ENCODE results near the gene NDUFAF3.

DNA sequence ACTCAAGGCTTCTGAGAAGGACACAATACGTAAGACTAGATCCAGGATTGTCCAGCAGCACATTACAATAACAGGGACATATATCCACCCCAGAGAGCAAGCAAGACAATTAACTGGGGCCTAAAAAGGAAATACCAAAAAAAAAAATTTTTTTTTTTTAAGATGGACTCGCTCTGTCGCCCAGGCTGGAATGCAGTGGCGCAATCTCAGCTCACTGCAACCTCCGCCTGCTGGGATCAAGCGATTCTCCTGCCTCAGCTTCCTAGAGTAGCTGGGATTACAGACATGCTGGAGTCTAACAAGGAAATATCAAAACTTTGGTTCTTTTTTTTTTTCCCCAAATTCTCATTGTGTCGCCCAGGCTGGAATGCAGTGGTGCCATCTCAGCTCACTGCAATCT, 36.1 kb downstream of the NDUFAF3 start:
- TF ChIP-seq POLR2AphosphoS5 (IDR thresholded peaks at IDR 0.05; ENCODE audit: low read depth, low read length) (no peak), RCOR1 (IDR thresholded peaks at IDR 0.05; ENCODE audit: low read length) (no peak), SIN3A (IDR thresholded peaks at IDR 0.05; ENCODE audit: borderline replicate concordance, low read depth, low read length) (no peak), RXRA (IDR thresholded peaks at IDR 0.05; ENCODE audit: borderline replicate concordance, low read depth) (no peak), RAD21 (IDR thresholded peaks at IDR 0.05; ENCODE audit: low read length) (no peak), EZH2phosphoT487 (IDR thresholded peaks at IDR 0.05; ENCODE audit: borderline replicate concordance, low read depth) (no peak)
- TF ChIP-seq, protein P1, sequence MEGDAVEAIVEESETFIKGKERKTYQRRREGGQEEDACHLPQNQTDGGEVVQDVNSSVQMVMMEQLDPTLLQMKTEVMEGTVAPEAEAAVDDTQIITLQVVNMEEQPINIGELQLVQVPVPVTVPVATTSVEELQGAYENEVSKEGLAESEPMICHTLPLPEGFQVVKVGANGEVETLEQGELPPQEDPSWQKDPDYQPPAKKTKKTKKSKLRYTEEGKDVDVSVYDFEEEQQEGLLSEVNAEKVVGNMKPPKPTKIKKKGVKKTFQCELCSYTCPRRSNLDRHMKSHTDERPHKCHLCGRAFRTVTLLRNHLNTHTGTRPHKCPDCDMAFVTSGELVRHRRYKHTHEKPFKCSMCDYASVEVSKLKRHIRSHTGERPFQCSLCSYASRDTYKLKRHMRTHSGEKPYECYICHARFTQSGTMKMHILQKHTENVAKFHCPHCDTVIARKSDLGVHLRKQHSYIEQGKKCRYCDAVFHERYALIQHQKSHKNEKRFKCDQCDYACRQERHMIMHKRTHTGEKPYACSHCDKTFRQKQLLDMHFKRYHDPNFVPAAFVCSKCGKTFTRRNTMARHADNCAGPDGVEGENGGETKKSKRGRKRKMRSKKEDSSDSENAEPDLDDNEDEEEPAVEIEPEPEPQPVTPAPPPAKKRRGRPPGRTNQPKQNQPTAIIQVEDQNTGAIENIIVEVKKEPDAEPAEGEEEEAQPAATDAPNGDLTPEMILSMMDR (IDR thresholded peaks at IDR 0.05) = no peak
- TF ChIP-seq, protein P2, sequence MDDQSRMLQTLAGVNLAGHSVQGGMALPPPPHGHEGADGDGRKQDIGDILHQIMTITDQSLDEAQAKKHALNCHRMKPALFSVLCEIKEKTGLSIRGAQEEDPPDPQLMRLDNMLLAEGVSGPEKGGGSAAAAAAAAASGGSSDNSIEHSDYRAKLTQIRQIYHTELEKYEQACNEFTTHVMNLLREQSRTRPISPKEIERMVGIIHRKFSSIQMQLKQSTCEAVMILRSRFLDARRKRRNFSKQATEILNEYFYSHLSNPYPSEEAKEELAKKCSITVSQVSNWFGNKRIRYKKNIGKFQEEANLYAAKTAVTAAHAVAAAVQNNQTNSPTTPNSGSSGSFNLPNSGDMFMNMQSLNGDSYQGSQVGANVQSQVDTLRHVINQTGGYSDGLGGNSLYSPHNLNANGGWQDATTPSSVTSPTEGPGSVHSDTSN (IDR thresholded peaks at IDR 0.05) = no peak

Data from SK-N-SH (cell line).